ENCODE results near the gene AJAP1. TPM values are rescaled to one million over a fixed set of nuclear protein-coding genes. Genes with fewer than 3 reads are reported as not detected.

The AJAP1 gene
- total RNA-seq, 1 donor from 2014 or later = 0.35 TPM

- Mint-ChIP-seq H3K27me3 (ENCODE audit: unreplicated experiment) (no peaks in the 10 kb centered on the region), H3K27ac (ENCODE audit: unreplicated experiment) (no peak overlapping the region), H3K4me1 (ENCODE audit: unreplicated experiment) (no peaks in the 10 kb centered on the region), H3K9me3 (ENCODE audit: unreplicated experiment) (peaks cover 18% of the 10 kb centered on the region), H3K4me3 (ENCODE audit: unreplicated experiment) (no peak overlapping the region), H3K36me3 (ENCODE audit: unreplicated experiment) (no peaks in the 10 kb centered on the region)
- no peak for DNase-seq (ENCODE audit: extremely low spot score, unreplicated experiment)
- no peak for TF ChIP-seq CTCF (IDR thresholded peaks at IDR 0.05)
These were observed 183.8 kb downstream of the AJAP1 start for GRCh38 chr1:4838231-4838630.

All from osteocyte (in vitro differentiated cells).